ENCODE results near the gene ZNF48. TPM values are rescaled to one million over a fixed set of nuclear protein-coding genes. Genes with fewer than 3 reads are reported as not detected.

ZNF48 gene
- polyA plus RNA-seq, 1 donor (not counting 4 experiments of a cell fraction or from before 2014, with no cell fraction given), result 4.3 TPM

GRCh38 chr16:30368792-30369090, 26.5 kb upstream of the ZNF48 start:
- Histone ChIP-seq H4K20me1 (ENCODE audit: control insufficient read depth, extremely low read depth, insufficient read depth, low read length) (peaks cover 12% of the 10 kb centered on the region), H3K4me1 (ENCODE audit: control insufficient read depth, extremely low read depth, insufficient read depth, low read length) (peaks cover 25% of the 10 kb centered on the region), H3K4me2 (ENCODE audit: control insufficient read depth, extremely low read depth, insufficient read depth, low read depth, low read length) (peak overlapping the region; percentile 95), H2AFZ (ENCODE audit: control insufficient read depth, low read length) (no peak overlapping the region), H3K4me3 (ENCODE audit: control insufficient read depth in 2 of 3, extremely low read depth in 1 of 3, insufficient read depth in 2 of 3, low read depth in 1 of 3, low read length in 3 of 3) (peak overlapping the region; percentile 74 to 97 (median 82)), H3K27me3 (ENCODE audit: control insufficient read depth, extremely low read depth, insufficient read depth, low read length) (no peaks in the 10 kb centered on the region), H3K27ac (ENCODE audit: control insufficient read depth, insufficient read depth, low read length) (peak overlapping the region; percentile 73), H3K9ac (ENCODE audit: control insufficient read depth, extremely low read depth, insufficient read depth, low read length) (peak overlapping the region; percentile 80), H3K79me2 (ENCODE audit: control insufficient read depth, insufficient read depth, low read length) (peaks cover 62% of the 10 kb centered on the region), H3K36me3 (ENCODE audit: control insufficient read depth in 2 of 2, extremely low read depth in 1 of 2, insufficient read depth in 2 of 2, low read length in 2 of 2) (peaks cover 5 to 23% of the 10 kb centered on the region in 2 experiments), H3K9me3 (ENCODE audit: control insufficient read depth, low read depth, low read length) (no peaks in the 10 kb centered on the region), H3K9me1 (ENCODE audit: control insufficient read depth, extremely low read depth, insufficient read depth, low read length) (peaks cover 3% of the 10 kb centered on the region)
- no peak for TF ChIP-seq CTCF (optimal IDR thresholded peaks at IDR 0.05 in 1 of 3, IDR thresholded peaks at IDR 0.05 in 1 of 3, conservative IDR thresholded peaks at IDR 0.05 in 1 of 3; ENCODE audit: extremely low read depth in 1 of 3, insufficient read depth in 2 of 3, low read length in 3 of 3)
- DNase-seq (ENCODE audit: low read depth, low spot score) (no peak), FAIRE-seq (no peak)
- dilution Hi-C loops (cut with MboI; ENCODE audit: extremely low pct_ligation_motif_present, low sequenced_read_pairs), result no loop called here

- peak overlapping the region; percentile 95 for H3K4me2 ChIP-seq (ENCODE audit: control insufficient read depth, extremely low read depth, insufficient read depth, low read depth, low read length)
- H3K4me1 ChIP-seq (ENCODE audit: control insufficient read depth, extremely low read depth, insufficient read depth, low read length), result peaks cover 25% of the 10 kb centered on the region
- H3K27me3 ChIP-seq (ENCODE audit: control insufficient read depth, extremely low read depth, insufficient read depth, low read length), result no peaks in the 10 kb centered on the region
- TF ChIP-seq CTCF (optimal IDR thresholded peaks at IDR 0.05 in 1 of 3, IDR thresholded peaks at IDR 0.05 in 1 of 3, conservative IDR thresholded peaks at IDR 0.05 in 1 of 3; ENCODE audit: extremely low read depth in 1 of 3, insufficient read depth in 2 of 3, low read length in 3 of 3) (no peak), EZH2 (IDR thresholded peaks at IDR 0.05; ENCODE audit: low read length) (no peak)
- no peak overlapping the region for H2AFZ ChIP-seq (ENCODE audit: control insufficient read depth, low read length)
- H3K27ac ChIP-seq (ENCODE audit: control insufficient read depth, insufficient read depth, low read length), result peak overlapping the region; percentile 73
- no peaks in the 10 kb centered on the region for H3K9me3 ChIP-seq (ENCODE audit: control insufficient read depth, low read depth, low read length)
- peaks cover 12% of the 10 kb centered on the region for H4K20me1 ChIP-seq (ENCODE audit: control insufficient read depth, extremely low read depth, insufficient read depth, low read length)
- H3K9ac ChIP-seq (ENCODE audit: control insufficient read depth, extremely low read depth, insufficient read depth, low read length), result peak overlapping the region; percentile 80
- FAIRE-seq (no peak), DNase-seq (ENCODE audit: low read depth, low spot score) (no peak)
- H3K9me1 ChIP-seq (ENCODE audit: control insufficient read depth, extremely low read depth, insufficient read depth, low read length), result peaks cover 3% of the 10 kb centered on the region
- H3K79me2 ChIP-seq (ENCODE audit: control insufficient read depth, insufficient read depth, low read length), result peaks cover 57% of the 10 kb centered on the region
- H3K4me3 ChIP-seq (ENCODE audit: control insufficient read depth in 2 of 3, extremely low read depth in 1 of 3, insufficient read depth in 2 of 3, low read depth in 1 of 3, low read length in 3 of 3), result peak overlapping the region; percentile 74 to 97 (median 82)
- dilution Hi-C loops (cut with MboI; ENCODE audit: extremely low pct_ligation_motif_present, low sequenced_read_pairs), result no loop called here
- H3K36me3 ChIP-seq (ENCODE audit: control insufficient read depth in 2 of 2, extremely low read depth in 1 of 2, insufficient read depth in 2 of 2, low read length in 2 of 2), result peaks cover 5 to 23% of the 10 kb centered on the region in 2 experiments
These were observed 25.9 kb upstream of the ZNF48 start for GRCh38 chr16:30369091-30369937.
